ENCODE measurements around the gene THSD7B. TPM values are rescaled to one million over a fixed set of nuclear protein-coding genes. Genes with fewer than 3 reads are reported as not detected.

Gene THSD7B
- total RNA-seq, 1 donor from 2014 or later, result not detected

DNA sequence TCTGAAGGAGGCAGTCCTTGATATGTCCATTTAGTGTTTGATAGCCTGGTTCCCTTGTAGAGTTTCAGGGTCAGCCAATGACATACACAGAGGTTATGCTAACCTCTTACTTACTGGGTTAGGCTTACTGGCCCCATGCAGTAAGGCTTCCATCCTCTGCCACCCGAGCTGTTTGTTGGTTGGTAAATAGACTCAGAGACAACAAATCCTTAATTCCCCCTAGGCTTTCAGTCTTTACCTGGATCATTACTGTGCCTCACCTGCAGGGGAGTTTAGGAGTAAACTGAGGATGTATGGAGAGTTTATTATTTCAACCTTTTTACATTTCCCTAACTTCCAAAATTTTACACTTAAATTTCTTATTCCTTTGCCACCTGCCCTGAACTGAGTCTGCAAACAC, 746.2 kb downstream of the THSD7B start:
- TF ChIP-seq, protein P1, sequence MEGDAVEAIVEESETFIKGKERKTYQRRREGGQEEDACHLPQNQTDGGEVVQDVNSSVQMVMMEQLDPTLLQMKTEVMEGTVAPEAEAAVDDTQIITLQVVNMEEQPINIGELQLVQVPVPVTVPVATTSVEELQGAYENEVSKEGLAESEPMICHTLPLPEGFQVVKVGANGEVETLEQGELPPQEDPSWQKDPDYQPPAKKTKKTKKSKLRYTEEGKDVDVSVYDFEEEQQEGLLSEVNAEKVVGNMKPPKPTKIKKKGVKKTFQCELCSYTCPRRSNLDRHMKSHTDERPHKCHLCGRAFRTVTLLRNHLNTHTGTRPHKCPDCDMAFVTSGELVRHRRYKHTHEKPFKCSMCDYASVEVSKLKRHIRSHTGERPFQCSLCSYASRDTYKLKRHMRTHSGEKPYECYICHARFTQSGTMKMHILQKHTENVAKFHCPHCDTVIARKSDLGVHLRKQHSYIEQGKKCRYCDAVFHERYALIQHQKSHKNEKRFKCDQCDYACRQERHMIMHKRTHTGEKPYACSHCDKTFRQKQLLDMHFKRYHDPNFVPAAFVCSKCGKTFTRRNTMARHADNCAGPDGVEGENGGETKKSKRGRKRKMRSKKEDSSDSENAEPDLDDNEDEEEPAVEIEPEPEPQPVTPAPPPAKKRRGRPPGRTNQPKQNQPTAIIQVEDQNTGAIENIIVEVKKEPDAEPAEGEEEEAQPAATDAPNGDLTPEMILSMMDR (IDR thresholded peaks at IDR 0.05), result no peak
- Mint-ChIP-seq H3K4me1 (ENCODE audit: unreplicated experiment) (no peaks in the 10 kb centered on the region), H3K36me3 (ENCODE audit: unreplicated experiment) (no peaks in the 10 kb centered on the region), H3K9me3 (ENCODE audit: unreplicated experiment) (no peaks in the 10 kb centered on the region), H3K27me3 (ENCODE audit: unreplicated experiment) (peaks cover 2% of the 10 kb centered on the region), H3K4me3 (ENCODE audit: unreplicated experiment) (no peak overlapping the region), H3K27ac (ENCODE audit: unreplicated experiment) (no peak overlapping the region)
- no peak for DNase-seq (ENCODE audit: extremely low spot score, unreplicated experiment)

DNA sequence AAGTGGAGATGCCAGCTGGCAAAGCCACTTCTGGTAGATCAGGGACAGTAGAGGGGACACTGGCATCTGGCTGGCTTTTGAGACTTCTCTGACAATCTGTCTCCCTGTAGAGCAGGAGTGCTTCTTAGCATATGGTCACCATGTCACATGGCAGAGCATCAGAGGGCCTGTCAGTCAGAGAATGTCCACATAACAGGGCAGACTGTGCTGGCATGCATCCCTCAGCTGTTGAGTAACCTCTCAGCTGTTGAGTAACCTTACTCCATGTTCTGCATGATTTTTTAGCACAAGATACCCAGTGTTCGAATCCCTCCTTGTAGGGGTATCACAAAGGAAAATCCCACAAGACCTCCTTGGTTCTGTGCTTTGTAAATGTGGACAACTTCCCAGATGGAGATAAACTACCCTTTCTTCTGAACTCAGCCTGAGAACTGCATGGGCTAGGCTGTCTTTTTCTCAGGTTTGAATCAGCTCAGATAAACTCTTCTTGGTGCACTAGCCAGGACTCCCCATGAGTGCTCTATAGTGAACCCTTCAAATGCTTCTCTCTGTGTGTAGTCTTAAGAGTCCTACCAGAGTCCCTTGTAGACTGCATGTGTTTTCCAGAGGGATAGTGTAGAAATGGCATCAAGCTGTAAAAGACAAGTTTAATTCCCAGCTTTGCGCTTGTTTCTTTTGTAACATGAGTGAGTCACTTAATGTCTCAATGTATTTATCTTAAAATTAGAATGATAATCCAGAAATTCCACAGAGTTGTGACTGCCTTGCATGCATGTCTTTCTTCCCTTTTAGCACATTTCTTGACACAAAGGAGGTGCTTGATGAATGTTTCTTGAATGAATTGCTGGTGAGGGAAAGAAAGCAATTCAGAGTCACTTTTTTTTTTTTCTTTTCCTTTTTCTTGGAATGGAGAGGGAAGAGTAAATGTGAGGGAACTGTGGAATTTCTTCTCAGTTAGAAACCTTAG, 756.6 kb downstream of the THSD7B start:
- Mint-ChIP-seq H3K4me3 (ENCODE audit: unreplicated experiment) (no peak overlapping the region), H3K27ac (ENCODE audit: unreplicated experiment) (no peak overlapping the region), H3K27me3 (ENCODE audit: unreplicated experiment) (no peaks in the 10 kb centered on the region), H3K4me1 (ENCODE audit: unreplicated experiment) (no peaks in the 10 kb centered on the region), H3K36me3 (ENCODE audit: unreplicated experiment) (no peaks in the 10 kb centered on the region), H3K9me3 (ENCODE audit: unreplicated experiment) (no peaks in the 10 kb centered on the region)
- DNase-seq (ENCODE audit: extremely low spot score, unreplicated experiment), result no peak
- TF ChIP-seq, protein P1 (IDR thresholded peaks at IDR 0.05), result no peak

DNA sequence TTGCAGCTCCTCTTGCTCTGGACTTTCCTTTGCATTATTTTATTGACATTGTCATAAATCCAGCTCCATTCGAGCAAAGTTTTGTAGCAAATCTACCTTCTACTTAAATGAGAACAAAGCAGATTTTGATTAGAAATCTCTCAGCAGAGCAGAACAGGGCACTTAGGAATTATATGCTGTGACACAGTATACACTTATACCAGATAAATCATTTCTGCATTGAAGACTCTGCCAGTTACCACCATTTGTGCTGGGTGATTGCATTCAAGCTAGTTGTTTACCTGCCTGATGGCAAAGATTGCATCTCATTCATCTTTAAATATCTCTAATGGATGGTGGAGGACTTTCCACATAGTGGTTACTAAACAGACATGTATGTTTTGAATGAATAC, 757.3 kb downstream of the THSD7B start:
- Mint-ChIP-seq H3K9me3 (ENCODE audit: unreplicated experiment) (no peaks in the 10 kb centered on the region), H3K4me1 (ENCODE audit: unreplicated experiment) (no peaks in the 10 kb centered on the region), H3K36me3 (ENCODE audit: unreplicated experiment) (no peaks in the 10 kb centered on the region), H3K27me3 (ENCODE audit: unreplicated experiment) (no peaks in the 10 kb centered on the region), H3K4me3 (ENCODE audit: unreplicated experiment) (no peak overlapping the region), H3K27ac (ENCODE audit: unreplicated experiment) (no peak overlapping the region)
- DNase-seq (ENCODE audit: extremely low spot score, unreplicated experiment), result no peak
- TF ChIP-seq, protein P1 (IDR thresholded peaks at IDR 0.05), result no peak

DNA sequence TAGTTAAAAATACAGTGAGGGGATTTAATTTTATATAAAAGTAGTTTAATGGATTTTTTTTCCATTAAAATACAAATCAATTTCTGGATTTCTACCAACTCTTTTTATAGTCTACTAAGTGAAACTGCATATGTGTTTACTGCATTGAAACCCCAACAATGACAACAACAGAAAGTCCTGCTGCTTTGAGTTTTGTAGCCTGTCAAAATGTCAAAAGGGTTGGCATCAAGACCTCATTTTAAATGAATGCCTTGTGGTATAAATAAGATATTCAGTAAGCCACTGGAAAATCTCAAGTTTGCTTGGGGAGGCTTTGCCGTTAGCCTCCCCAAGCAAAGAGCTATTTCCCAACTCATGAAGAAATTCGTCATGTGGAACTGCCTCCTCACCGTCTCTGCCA, 758.6 kb downstream of the THSD7B start:
- Mint-ChIP-seq H3K27ac (ENCODE audit: unreplicated experiment) (no peak overlapping the region), H3K27me3 (ENCODE audit: unreplicated experiment) (no peaks in the 10 kb centered on the region), H3K4me3 (ENCODE audit: unreplicated experiment) (no peak overlapping the region), H3K9me3 (ENCODE audit: unreplicated experiment) (no peaks in the 10 kb centered on the region), H3K4me1 (ENCODE audit: unreplicated experiment) (no peaks in the 10 kb centered on the region), H3K36me3 (ENCODE audit: unreplicated experiment) (no peaks in the 10 kb centered on the region)
- DNase-seq (ENCODE audit: extremely low spot score, unreplicated experiment), result no peak
- TF ChIP-seq, protein P1 (IDR thresholded peaks at IDR 0.05), result no peak

DNA sequence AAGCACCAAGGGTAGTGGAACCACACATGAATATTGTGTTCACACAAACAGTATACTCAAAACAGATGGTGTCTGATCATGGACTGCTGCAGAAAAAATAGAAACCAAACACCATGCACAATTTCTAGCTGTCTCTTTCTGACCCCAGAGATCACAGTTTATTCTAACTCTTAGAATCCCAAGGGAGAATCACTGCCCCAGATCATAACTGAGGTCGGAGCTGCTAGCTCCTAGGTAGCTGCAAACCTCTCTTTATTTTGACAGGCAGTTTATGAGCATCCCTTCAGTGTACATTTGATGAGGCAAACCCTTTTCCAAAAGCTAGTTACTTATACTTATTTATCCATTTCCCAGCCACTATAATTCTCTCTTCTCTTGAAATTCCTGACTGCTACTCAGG, 759.8 kb downstream of the THSD7B start:
- no peak for DNase-seq (ENCODE audit: extremely low spot score, unreplicated experiment)
- TF ChIP-seq, protein P1 (IDR thresholded peaks at IDR 0.05), result no peak
- H3K27ac Mint-ChIP-seq (ENCODE audit: unreplicated experiment), result no peak overlapping the region
- no peaks in the 10 kb centered on the region for H3K27me3 Mint-ChIP-seq (ENCODE audit: unreplicated experiment)
- no peaks in the 10 kb centered on the region for H3K9me3 Mint-ChIP-seq (ENCODE audit: unreplicated experiment)
- no peak overlapping the region for H3K4me3 Mint-ChIP-seq (ENCODE audit: unreplicated experiment)
- no peaks in the 10 kb centered on the region for H3K4me1 Mint-ChIP-seq (ENCODE audit: unreplicated experiment)
- H3K36me3 Mint-ChIP-seq (ENCODE audit: unreplicated experiment), result no peaks in the 10 kb centered on the region

All from osteocyte (in vitro differentiated cells).